ENCODE results near the gene FLYWCH1.
A peak's percentile ranks its signal among the peaks of the same experiment; 100 is the strongest.

DNA sequence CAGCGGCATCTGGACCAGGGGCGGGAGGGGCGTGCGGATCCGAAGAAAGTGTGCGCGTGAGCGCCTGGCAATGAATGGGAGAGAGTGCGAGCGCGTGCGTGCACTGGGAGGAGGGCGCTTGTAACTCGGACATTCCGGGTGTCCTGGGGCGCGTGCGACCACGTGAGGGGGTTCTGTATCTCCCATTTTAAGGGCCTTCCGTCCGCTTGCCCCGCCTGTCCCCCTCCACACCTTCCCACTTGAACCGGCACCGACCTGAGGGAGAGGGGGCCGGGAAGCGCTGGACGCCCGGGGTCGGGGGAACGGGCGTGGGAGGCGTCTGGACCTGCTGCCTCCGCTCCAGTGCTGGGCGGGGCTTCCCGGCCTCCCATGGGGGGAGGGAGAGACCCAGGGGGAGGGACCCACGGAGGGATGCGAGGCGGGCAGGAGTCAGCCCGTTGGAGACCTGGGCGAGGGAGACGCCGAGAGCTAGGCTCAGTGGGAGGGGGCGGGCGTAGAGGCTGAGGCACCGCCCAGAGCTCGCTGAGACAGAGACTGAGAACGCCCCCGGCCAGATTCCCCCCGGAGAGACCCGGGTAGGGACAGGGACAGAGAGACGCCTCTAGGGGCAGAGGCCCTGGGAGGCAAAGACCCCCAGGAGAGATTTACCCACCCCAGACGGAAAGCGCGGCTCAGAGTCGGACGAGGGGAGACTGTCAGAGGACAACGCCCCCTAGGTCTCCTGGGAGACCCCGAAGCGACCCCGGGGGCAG lies 52.2 kb downstream of the FLYWCH1 start, which contains the start of gene KREMEN2:
- TF ChIP-seq, protein P1, sequence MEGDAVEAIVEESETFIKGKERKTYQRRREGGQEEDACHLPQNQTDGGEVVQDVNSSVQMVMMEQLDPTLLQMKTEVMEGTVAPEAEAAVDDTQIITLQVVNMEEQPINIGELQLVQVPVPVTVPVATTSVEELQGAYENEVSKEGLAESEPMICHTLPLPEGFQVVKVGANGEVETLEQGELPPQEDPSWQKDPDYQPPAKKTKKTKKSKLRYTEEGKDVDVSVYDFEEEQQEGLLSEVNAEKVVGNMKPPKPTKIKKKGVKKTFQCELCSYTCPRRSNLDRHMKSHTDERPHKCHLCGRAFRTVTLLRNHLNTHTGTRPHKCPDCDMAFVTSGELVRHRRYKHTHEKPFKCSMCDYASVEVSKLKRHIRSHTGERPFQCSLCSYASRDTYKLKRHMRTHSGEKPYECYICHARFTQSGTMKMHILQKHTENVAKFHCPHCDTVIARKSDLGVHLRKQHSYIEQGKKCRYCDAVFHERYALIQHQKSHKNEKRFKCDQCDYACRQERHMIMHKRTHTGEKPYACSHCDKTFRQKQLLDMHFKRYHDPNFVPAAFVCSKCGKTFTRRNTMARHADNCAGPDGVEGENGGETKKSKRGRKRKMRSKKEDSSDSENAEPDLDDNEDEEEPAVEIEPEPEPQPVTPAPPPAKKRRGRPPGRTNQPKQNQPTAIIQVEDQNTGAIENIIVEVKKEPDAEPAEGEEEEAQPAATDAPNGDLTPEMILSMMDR (IDR thresholded peaks at IDR 0.05), result peak; percentile 42
- TF ChIP-seq EZH2 (IDR thresholded peaks at IDR 0.05), result peak; percentile 26
